ENCODE measurements around the gene SEPTIN11. TPM values are rescaled to one million over a fixed set of nuclear protein-coding genes. Genes with fewer than 3 reads are reported as not detected.

SEPTIN11 gene
- total and polyA plus RNA-seq, 2 of the 8 experiments (the other 6 are each of a cell fraction or from before 2014, with no cell fraction given) = 32.2 to 110 TPM

DNA sequence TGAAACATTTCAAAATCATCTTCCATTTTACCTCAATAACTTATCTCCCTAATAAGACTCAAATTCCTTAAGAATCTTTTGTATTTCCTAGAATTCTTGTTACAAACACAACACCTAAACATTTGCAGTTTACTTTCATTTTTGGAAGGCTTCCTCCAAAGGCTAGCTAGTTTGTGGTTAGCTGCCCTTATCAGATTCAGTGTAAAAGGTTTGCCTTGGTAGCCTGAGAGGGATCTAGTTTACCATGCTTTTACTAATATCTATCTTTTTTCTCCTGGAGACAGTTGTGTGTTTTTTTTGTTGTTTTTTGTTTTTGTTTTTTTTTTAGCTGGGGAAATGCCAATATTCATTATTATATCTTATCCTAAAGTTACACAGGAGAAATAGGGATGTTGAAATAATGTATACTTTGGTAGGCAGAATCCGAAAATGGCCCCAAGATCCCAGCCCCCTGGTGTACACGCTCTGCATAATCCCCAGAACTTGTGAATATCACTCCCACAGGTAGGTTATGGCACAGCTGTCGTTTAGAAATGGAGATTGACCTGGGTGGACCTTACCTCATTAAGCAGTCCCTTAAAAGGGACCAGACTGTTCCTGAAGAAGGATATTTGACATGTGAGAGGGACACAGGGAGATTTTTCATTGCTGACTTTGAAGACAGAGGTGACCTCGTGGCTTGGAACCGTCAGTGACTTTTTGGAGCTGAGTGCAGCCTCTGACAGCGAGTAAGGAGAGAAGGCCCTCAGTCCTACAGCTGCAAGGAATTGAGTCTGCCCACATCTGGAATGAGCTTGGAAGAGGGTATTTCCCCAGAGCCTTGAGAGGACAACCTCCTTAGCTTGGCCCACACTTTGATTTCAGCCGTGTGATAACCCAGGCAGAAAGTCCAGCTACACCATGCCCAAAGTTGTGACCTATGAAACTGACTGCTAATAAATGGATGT lies 33.4 kb downstream of the SEPTIN11 start:
- FAIRE-seq = no peak
- no peak overlapping the region for H2BK20ac ChIP-seq (ENCODE audit: low read length)
- H3K9me3 ChIP-seq (ENCODE audit: insufficient read depth in 2 of 2, low read depth in 1 of 2, low read length in 1 of 2) = no peaks in the 10 kb centered on the region
- H3K4me3 ChIP-seq (ENCODE audit: extremely low read depth in 1 of 4, insufficient read depth in 2 of 4, low read depth in 3 of 4, low read length in 4 of 4) = no peak overlapping the region
- no peaks in the 10 kb centered on the region for H3K27me3 ChIP-seq (replicated peaks in 1 of 4; ENCODE audit: control insufficient read depth in 3 of 4, extremely low read depth in 1 of 4, insufficient read depth in 3 of 4, low read length in 3 of 4)
- no peak overlapping the region for H2BK12ac ChIP-seq (ENCODE audit: low read depth, low read length)
- H2BK5ac ChIP-seq (ENCODE audit: low read depth, low read length) = no peak overlapping the region
- ChIA-PET CTCF (ENCODE audit: partially characterized antibody) (interaction anchor here (0.6 to 1.7 kb wide), 13 partner anchors 8 to 204 kb away, joined by 3 to 6 read pairs (median 3); partner anchors contain the start of gene SEPTIN11), POLR2A (ENCODE audit: partially characterized antibody) (interaction anchor here (1.0 kb wide), 1 partner anchor 11 kb away, joined by 4 read pairs; no protein-coding TSS in a partner anchor)
- H3K14ac ChIP-seq (ENCODE audit: insufficient read length) = no peak overlapping the region
- H3K4ac ChIP-seq (replicated peaks; ENCODE audit: insufficient read length, low read depth, low read length) = no peak overlapping the region
- no peak overlapping the region for H4K8ac ChIP-seq (ENCODE audit: extremely low read depth, insufficient read depth, low read length)
- peaks cover 3 to 17% (median 9%) of the 10 kb centered on the region in 4 experiments; a peak in 5 of 7 replicates for H3K4me1 ChIP-seq (replicated peaks in 1 of 4; ENCODE audit: control insufficient read depth in 3 of 4, insufficient read depth in 4 of 4, low read length in 3 of 4)
- no peak overlapping the region for H4K91ac ChIP-seq (replicated peaks; ENCODE audit: insufficient read length, low read length)
- H3K23ac ChIP-seq (ENCODE audit: insufficient read length) = no peak overlapping the region
- peaks cover 2% of the 10 kb centered on the region for H3K79me1 ChIP-seq (ENCODE audit: low read depth, low read length)
- H3K9ac ChIP-seq (replicated peaks in 1 of 4; ENCODE audit: extremely low read depth in 1 of 4, low read depth in 3 of 4, low read length in 3 of 4) = no peak overlapping the region
- peaks cover 0 to 2% of the 10 kb centered on the region in 2 experiments for H4K20me1 ChIP-seq (replicated peaks in 1 of 2; ENCODE audit: control insufficient read depth in 1 of 2, insufficient read depth in 2 of 2, low read length in 2 of 2)
- DNase-seq (ENCODE audit: low read depth in 1 of 2, low spot score in 2 of 2) = no peak
- WGBS, 2 experiments (ENCODE audit: extremely low coverage in 1 of 2, insufficient coverage in 1 of 2, insufficient read length in 1 of 2, insufficient replicate concordance in 2 of 2, low coverage in 1 of 2, low lambda C conversion rate in 2 of 2, missing lambda C conversion rate in 1 of 2) = 89% methylated on average over 7 of the region's 7 CpGs; no CpG with 5 or more reads in 1 of the 2 experiments
- no peak overlapping the region for H3K27ac ChIP-seq (ENCODE audit: low read depth, low read length)
- no peak overlapping the region for H4K5ac ChIP-seq (ENCODE audit: insufficient read length, low read depth, low read length)
- H2AK5ac ChIP-seq (ENCODE audit: low read depth, low read length) = no peak overlapping the region
- peaks cover 0 to 43% of the 10 kb centered on the region in 2 experiments; a peak in 3 of 4 replicates for H3K79me2 ChIP-seq (ENCODE audit: control insufficient read depth in 1 of 2, insufficient read depth in 2 of 2, low read length in 2 of 2)
- H3K4me2 ChIP-seq (ENCODE audit: insufficient read depth in 1 of 2, low read depth in 2 of 2, low read length in 2 of 2) = no peak overlapping the region
- no peak overlapping the region for H3K56ac ChIP-seq (replicated peaks; ENCODE audit: insufficient read length, low read depth, low read length)
- no peaks in the 10 kb centered on the region; the same call in 1 of the 2 replicates for H3K23me2 ChIP-seq (ENCODE audit: low read depth, low read length)
- H2AFZ ChIP-seq (ENCODE audit: low read length) = no peak overlapping the region
- no peak overlapping the region for H3K18ac ChIP-seq (ENCODE audit: extremely low read depth, low read length)
- no peak overlapping the region for H2BK15ac ChIP-seq (ENCODE audit: low read length)
- no peak overlapping the region for H2BK120ac ChIP-seq (replicated peaks; ENCODE audit: low read depth, low read length)
- no peaks in the 10 kb centered on the region for H3K36me3 ChIP-seq (ENCODE audit: control insufficient read depth in 2 of 4, insufficient read depth in 4 of 4, low read length in 3 of 4)
